SK-N-MC (cell line): Measurements from ENCODE around the gene SSBP2.

Experiments used
- EZH2 ChIP-seq: fragments of 200-600 bp; sonication (generic); IDR thresholded peaks from one replicate; pipeline ENCODE4 v1.6.1; 2017; ENCODE audit warnings: antibody characterized with exemption
- FOXP2 ChIP-seq: optimal IDR thresholded peaks from 2 replicates; pipeline ENCODE3; 2011; ENCODE audit warnings: mild to moderate bottlenecking, moderate library complexity; ENCODE audit not compliant: insufficient read depth; ENCODE audit errors: extremely low read length, control extremely low read depth
- POLR2AphosphoS5 ChIP-seq: IDR thresholded peaks from 2 replicates; pipeline ENCODE4 v1.6.1; 2012; ENCODE audit warnings: mild to moderate bottlenecking, low read depth, low read length, borderline replicate concordance

DNA sequence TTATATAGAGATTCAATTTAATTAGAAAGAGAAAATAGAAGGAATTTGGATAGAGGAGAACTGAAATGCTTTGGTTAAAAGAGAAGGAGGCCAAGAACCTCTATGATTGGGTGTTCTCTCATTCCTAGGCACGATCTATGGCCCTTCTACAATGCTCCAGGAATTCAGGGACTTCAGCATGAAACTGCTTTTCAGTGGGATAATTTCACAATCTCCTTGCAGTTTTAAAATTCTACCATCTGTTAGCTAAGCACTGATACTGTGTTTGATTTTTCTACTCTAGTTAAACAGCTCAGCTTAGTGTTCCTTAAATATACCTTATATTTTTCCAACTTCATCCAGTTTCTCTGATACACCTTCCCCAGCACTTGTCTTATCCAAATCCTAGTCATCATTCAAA is 141.9 kb downstream of the SSBP2 start:
- TF ChIP-seq EZH2 (no peak), POLR2AphosphoS5 (no peak), FOXP2 (no peak)
